Right lobe of liver (tissue), 4 donors: ENCODE measurements around the gene OPA3.

Source experiments
- POLR2A ChIP-seq: fragments of 450-650 bp; IDR thresholded peaks from one replicate; pipeline ENCODE4 v1.6.1; 2017; ENCODE audit warnings: antibody characterized with exemption, mild to moderate bottlenecking
- TF ChIP-seq, protein P1 (sequence below), 4 donors: fragments of 200-600 bp in 3 of 4; fragments of 450-650 bp in 1 of 4; IDR thresholded peaks; one replicate each; pipeline versions ENCODE4 v1.5.1 to v1.8.0; 2016 to 2022; ENCODE audit warnings: antibody characterized with exemption in 4 of 4, mild to moderate bottlenecking in 2 of 4
- donor health status: DM: no; HTN: no; CAD: no.
- donor health status: DM: no; HTN: no; CAD: no.
- donor health status: DM: no; HTN: yes; CAD: no.

DNA sequence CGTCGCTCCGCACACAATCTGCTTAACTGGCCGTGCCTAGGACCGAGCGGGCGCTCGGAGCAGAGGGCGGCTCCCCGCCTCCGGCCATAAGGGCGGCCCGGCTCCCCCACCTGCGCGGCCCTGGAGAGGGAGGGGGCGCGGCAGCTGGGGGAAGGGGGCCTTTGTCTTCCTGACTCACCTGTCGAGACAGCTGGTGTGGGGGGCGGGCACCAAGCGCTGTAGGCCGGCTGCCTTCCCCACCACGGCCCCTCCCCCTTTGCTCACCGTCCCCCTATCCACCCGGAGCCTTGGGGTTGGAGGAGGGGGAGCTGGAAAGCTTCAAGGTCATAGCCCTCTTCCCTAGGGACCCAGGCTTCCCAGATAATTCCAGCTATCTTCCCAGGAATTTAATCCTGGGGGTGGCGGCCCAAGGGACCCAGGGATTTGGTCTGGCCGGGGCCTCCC, 76.2 kb downstream of the OPA3 start:
- TF ChIP-seq, protein P1, sequence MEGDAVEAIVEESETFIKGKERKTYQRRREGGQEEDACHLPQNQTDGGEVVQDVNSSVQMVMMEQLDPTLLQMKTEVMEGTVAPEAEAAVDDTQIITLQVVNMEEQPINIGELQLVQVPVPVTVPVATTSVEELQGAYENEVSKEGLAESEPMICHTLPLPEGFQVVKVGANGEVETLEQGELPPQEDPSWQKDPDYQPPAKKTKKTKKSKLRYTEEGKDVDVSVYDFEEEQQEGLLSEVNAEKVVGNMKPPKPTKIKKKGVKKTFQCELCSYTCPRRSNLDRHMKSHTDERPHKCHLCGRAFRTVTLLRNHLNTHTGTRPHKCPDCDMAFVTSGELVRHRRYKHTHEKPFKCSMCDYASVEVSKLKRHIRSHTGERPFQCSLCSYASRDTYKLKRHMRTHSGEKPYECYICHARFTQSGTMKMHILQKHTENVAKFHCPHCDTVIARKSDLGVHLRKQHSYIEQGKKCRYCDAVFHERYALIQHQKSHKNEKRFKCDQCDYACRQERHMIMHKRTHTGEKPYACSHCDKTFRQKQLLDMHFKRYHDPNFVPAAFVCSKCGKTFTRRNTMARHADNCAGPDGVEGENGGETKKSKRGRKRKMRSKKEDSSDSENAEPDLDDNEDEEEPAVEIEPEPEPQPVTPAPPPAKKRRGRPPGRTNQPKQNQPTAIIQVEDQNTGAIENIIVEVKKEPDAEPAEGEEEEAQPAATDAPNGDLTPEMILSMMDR (IDR thresholded peaks at IDR 0.05), result no peak
- no peak for TF ChIP-seq POLR2A
